ENCODE results near the gene NTMT2. TPM values are rescaled to one million over a fixed set of nuclear protein-coding genes. Genes with fewer than 3 reads are reported as not detected.
"Not testable (repeated sequence)": the region's sequence is repeated elsewhere in the genome, so short reads cannot be mapped to it uniquely, and the experiment has no call there.

Gene NTMT2
- total RNA-seq, 6 donors from 2014 or later, result not detected

GRCh38 chr1:170168265-170168664 is 22.5 kb downstream of the NTMT2 start:
- no peaks in the 10 kb centered on the region for H3K36me3 ChIP-seq
- H3K9me3 ChIP-seq, result no peaks in the 10 kb centered on the region
- TF ChIP-seq POLR2A (IDR thresholded peaks at IDR 0.05) (no peak), POLR2AphosphoS5 (IDR thresholded peaks at IDR 0.05) (no peak), CTCF (IDR thresholded peaks at IDR 0.05) (no peak)
- H3K27ac ChIP-seq, result peak overlapping the region in 1 of 4 donors; percentile 18
- no peaks in the 10 kb centered on the region for H3K4me1 ChIP-seq
- no peaks in the 10 kb centered on the region for H3K27me3 ChIP-seq
- peak overlapping the region in 2 of 4 donors; percentile 14 to 16 for H3K4me3 ChIP-seq
- 36 to 48% methylated on average over 1 of the region's 1 CpG for WGBS, 2 donors
- ATAC-seq (ENCODE audit: low FRiP score in 2 of 2), result no peak
- no peak for DNase-seq

GRCh38 chr1:170170513-170170912 is 24.8 kb downstream of the NTMT2 start:
- not testable (repeated sequence) for ATAC-seq (ENCODE audit: low FRiP score in 2 of 2); H3K36me3 ChIP-seq; DNase-seq; H3K4me3 ChIP-seq; H3K4me1 ChIP-seq; H3K9me3 ChIP-seq; H3K27ac ChIP-seq; H3K27me3 ChIP-seq
- WGBS, 2 donors, result 85 to 86% methylated on average over 4 of the region's 4 CpGs

- no peak for DNase-seq
- Histone ChIP-seq H3K27me3 (no peaks in the 10 kb centered on the region), H3K4me1 (no peaks in the 10 kb centered on the region), H3K9me3 (no peaks in the 10 kb centered on the region), H3K4me3 (no peak overlapping the region), H3K36me3 (no peaks in the 10 kb centered on the region), H3K27ac (no peak overlapping the region)
- no peak for TF ChIP-seq POLR2AphosphoS5 (IDR thresholded peaks at IDR 0.05)
- TF ChIP-seq EP300 (IDR thresholded peaks at IDR 0.05), result no peak
- no peak for TF ChIP-seq POLR2A (IDR thresholded peaks at IDR 0.05)
- ATAC-seq (ENCODE audit: low FRiP score in 2 of 2), result no peak
- WGBS, 2 donors, result 75 to 84% methylated on average over 7 of the region's 7 CpGs
These were observed 28.6 kb downstream of the NTMT2 start for GRCh38 chr1:170174395-170174794.

DNA sequence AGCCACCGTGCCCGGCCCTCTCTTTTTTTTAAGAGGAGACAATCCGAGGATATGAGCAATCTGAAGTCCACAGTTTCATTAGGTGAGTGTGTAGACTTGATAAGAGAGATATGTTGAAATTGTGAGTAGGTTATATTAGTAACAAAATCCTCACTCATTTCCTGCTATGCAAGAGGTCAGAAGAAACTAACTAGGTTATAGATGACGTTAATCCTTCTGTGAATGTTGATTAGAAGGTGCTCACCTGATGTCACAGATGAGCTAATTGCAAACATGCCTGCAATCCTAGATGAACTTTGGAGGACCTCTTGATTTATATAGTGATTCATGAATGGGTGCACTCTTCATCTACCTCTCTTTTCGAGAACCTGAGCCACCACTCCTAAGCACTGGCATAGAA is 29.3 kb downstream of the NTMT2 start:
- no peak for ATAC-seq (ENCODE audit: low FRiP score in 2 of 2)
- no peaks in the 10 kb centered on the region for H3K9me3 ChIP-seq
- no peak for DNase-seq
- 75 to 83% methylated on average over 5 of the region's 5 CpGs for WGBS, 2 donors
- no peaks in the 10 kb centered on the region for H3K4me1 ChIP-seq
- H3K27me3 ChIP-seq, result no peaks in the 10 kb centered on the region
- no peak for TF ChIP-seq EP300 (IDR thresholded peaks at IDR 0.05)
- TF ChIP-seq CTCF (IDR thresholded peaks at IDR 0.05), result no peak
- TF ChIP-seq POLR2A (IDR thresholded peaks at IDR 0.05), result no peak
- no peak for TF ChIP-seq POLR2AphosphoS5 (IDR thresholded peaks at IDR 0.05)
- no peaks in the 10 kb centered on the region for H3K36me3 ChIP-seq
- H3K27ac ChIP-seq, result no peak overlapping the region
- no peak overlapping the region for H3K4me3 ChIP-seq

GRCh38 chr1:170175484-170175883 is 29.7 kb downstream of the NTMT2 start:
- ATAC-seq (ENCODE audit: low FRiP score in 2 of 2), result no peak
- 39 to 58% methylated on average over 1 of the region's 1 CpG for WGBS, 2 donors
- no peak for TF ChIP-seq CTCF (IDR thresholded peaks at IDR 0.05)
- TF ChIP-seq POLR2A (IDR thresholded peaks at IDR 0.05), result no peak
- no peak for TF ChIP-seq EP300 (IDR thresholded peaks at IDR 0.05)
- no peak for TF ChIP-seq POLR2AphosphoS5 (IDR thresholded peaks at IDR 0.05)

DNA sequence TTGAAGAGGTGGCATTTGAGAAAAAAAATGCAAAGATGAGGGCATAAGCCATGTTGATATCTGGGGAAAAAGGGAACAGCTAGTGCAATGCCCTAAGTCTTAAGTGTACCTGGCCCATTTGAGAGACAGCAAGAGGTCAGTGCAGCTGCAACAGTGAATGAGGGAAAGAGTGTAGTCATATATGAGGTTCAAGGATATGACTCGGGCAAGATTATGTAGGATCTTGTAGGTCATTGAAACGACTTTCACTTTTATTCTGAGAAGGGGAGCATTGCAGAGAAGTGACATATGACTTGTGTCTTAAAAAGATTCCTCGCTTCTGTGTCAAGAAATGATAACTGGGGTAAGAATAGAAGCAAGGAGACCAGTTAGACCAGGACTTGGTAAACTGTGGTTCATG is 31.0 kb downstream of the NTMT2 start:
- H3K9me3 ChIP-seq, result no peaks in the 10 kb centered on the region
- H3K4me3 ChIP-seq, result no peak overlapping the region
- no peak for DNase-seq
- H3K27ac ChIP-seq, result no peak overlapping the region
- H3K36me3 ChIP-seq, result no peaks in the 10 kb centered on the region
- no peaks in the 10 kb centered on the region for H3K4me1 ChIP-seq
- ATAC-seq (ENCODE audit: low FRiP score in 2 of 2), result no peak
- WGBS, 2 donors, result 66 to 80% methylated on average over 3 of the region's 3 CpGs
- H3K27me3 ChIP-seq, result no peaks in the 10 kb centered on the region
- no peak for TF ChIP-seq CTCF (IDR thresholded peaks at IDR 0.05)
- TF ChIP-seq EP300 (IDR thresholded peaks at IDR 0.05), result no peak
- TF ChIP-seq POLR2A (IDR thresholded peaks at IDR 0.05), result no peak
- TF ChIP-seq POLR2AphosphoS5 (IDR thresholded peaks at IDR 0.05), result no peak

More at GRCh38 chr1:170175484-170175883, 29.7 kb downstream of the NTMT2 start:
- Histone ChIP-seq H3K27me3 (no peaks in the 10 kb centered on the region), H3K9me3 (no peaks in the 10 kb centered on the region), H3K4me3 (no peak overlapping the region), H3K36me3 (no peaks in the 10 kb centered on the region), H3K27ac (no peak overlapping the region), H3K4me1 (no peaks in the 10 kb centered on the region)
- DNase-seq, result no peak
